Peyer's patch (tissue), 4 donors: ENCODE measurements around the gene HSD17B11. TPM values are rescaled to one million over a fixed set of nuclear protein-coding genes. Genes with fewer than 3 reads are reported as not detected.
"Not testable (repeated sequence)": the region's sequence is repeated elsewhere in the genome, so short reads cannot be mapped to it uniquely, and the experiment has no call there.

ENCODE experiments used
- DNase-seq, 3 donors: peaks; one replicate each; pipeline ENCODE4 v3.0.0-alpha.2; 2017 to 2019
- H3K27ac ChIP-seq, 4 donors: fragments of 200-600 bp; sonication (generic); one replicate each; pipeline ENCODE4 v1.5.1; 2016 to 2019
- H3K27me3 ChIP-seq, 2 donors: fragments of 200-600 bp; sonication (generic); one replicate each; pipeline ENCODE4 v1.5.1; 2019
- H3K36me3 ChIP-seq, 3 donors: fragments of 200-600 bp; sonication (generic); one replicate each; pipeline ENCODE4 v1.5.1; 2016 to 2019
- H3K4me1 ChIP-seq, 4 donors: fragments of 200-600 bp; sonication (generic); one replicate each; pipeline ENCODE4 v1.5.1; 2016 to 2019
- H3K4me3 ChIP-seq, 4 donors: fragments of 200-600 bp; sonication (generic); 1 replicate in 3 of 4; 2 replicates in 1 of 4; pipeline ENCODE4 v1.5.1; 2016 to 2019; ENCODE audit warnings: mild to moderate bottlenecking in 1 of 4
- H3K9me3 ChIP-seq, 4 donors: fragments of 200-600 bp; sonication (generic); one replicate each; pipeline ENCODE4 v1.5.1; 2016 to 2019; ENCODE audit warnings: mild to moderate bottlenecking in 1 of 4
- CTCF ChIP-seq, 6 experiments: fragments of 450-650 bp in 4 of 6; fragments of 200-600 bp in 2 of 6; sonication (generic) in 1 of 6; IDR thresholded peaks; one replicate each; pipeline ENCODE4 v1.5.1; 2017 to 2019; ENCODE audit warnings: antibody characterized with exemption in 6 of 6, mild to moderate bottlenecking in 3 of 6, moderate library complexity in 1 of 6
- POLR2A ChIP-seq, 2 donors: fragments of 450-650 bp; IDR thresholded peaks; one replicate each; pipeline ENCODE4 v1.5.1; 2017; ENCODE audit warnings: antibody characterized with exemption in 2 of 2, mild to moderate bottlenecking in 2 of 2, moderate library complexity in 2 of 2
- total RNA-seq, 4 donors: library from RNA; depleted of rRNA; stranded (reverse); fragments of >200 nt; gene quantifications; one replicate each; pipeline ENCODE4 v1.1.0, GENCODE V29; 2016

HSD17B11 gene
- total RNA-seq, 4 donors from 2014 or later, result 81.7 to 873 (median 330) TPM

DNA sequence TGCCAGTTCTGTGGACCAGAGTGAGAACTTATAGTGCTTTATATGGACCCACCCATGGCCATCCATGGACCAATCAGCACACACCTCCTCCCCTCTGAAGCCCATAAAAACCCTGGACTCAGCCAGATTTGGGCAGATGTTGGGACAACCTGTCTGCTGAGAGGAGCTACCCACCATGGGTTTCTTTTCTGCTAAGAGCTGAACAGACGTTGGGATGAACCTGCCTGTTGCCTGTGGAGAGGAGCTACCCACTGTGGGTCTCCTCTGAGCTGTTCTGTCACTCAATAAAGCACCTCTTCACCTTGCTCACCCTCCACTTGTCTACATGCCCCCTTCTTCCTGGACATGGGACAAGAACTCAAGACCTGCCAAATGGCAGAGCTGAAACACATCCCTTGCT is 9.0 kb upstream of the HSD17B11 start:
- H3K27ac ChIP-seq, result no peak overlapping the region
- no peak for TF ChIP-seq CTCF (IDR thresholded peaks at IDR 0.05)
- TF ChIP-seq POLR2A (IDR thresholded peaks at IDR 0.05), result no peak
- H3K9me3 ChIP-seq, result peaks cover 0 to 3% (median 0%) of the 10 kb centered on the region in 4 donors
- no peak for DNase-seq
- no peaks in the 10 kb centered on the region for H3K36me3 ChIP-seq
- no peaks in the 10 kb centered on the region for H3K4me1 ChIP-seq
- no peaks in the 10 kb centered on the region for H3K27me3 ChIP-seq
- H3K4me3 ChIP-seq, result no peak overlapping the region

DNA sequence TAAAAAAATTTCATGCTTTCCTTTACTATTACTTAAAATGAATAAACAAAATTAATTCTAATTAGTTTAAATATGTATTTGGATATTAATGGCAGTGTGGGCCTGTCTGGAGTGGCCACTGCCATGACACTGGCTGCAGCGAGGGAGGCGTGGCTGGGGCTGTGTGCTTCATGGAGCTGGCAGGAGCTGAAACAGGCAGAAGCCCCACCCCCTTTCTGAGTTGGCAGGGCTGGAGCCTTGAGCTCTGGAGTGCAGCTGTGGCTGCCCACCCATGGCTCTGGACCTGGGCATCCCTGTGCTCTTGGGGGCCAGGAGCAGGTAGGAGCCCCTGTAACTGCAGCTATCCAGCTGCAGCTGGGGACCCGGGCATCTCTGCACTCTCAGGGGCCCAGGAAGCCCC is 8.2 kb upstream of the HSD17B11 start:
- Histone ChIP-seq H3K4me1 (no peaks in the 10 kb centered on the region), H3K36me3 (no peaks in the 10 kb centered on the region), H3K9me3 (peaks cover 0 to 3% (median 0%) of the 10 kb centered on the region in 4 donors), H3K27me3 (no peaks in the 10 kb centered on the region), H3K4me3 (no peak overlapping the region), H3K27ac (no peak overlapping the region)
- TF ChIP-seq CTCF (IDR thresholded peaks at IDR 0.05) (no peak), POLR2A (IDR thresholded peaks at IDR 0.05) (no peak)
- DNase-seq, result no peak

- not testable (repeated sequence) for H3K9me3 ChIP-seq, H3K36me3 ChIP-seq, H3K27me3 ChIP-seq, H3K4me3 ChIP-seq, H3K27ac ChIP-seq, DNase-seq, H3K4me1 ChIP-seq
Observed at GRCh38 chr4:87395851-87396250, 4.9 kb upstream of the HSD17B11 start.

- not testable (repeated sequence) for H3K36me3 ChIP-seq, H3K27ac ChIP-seq, H3K9me3 ChIP-seq, H3K4me3 ChIP-seq, H3K4me1 ChIP-seq, H3K27me3 ChIP-seq, DNase-seq
Observed at GRCh38 chr4:87395073-87395472, 4.1 kb upstream of the HSD17B11 start.

DNA sequence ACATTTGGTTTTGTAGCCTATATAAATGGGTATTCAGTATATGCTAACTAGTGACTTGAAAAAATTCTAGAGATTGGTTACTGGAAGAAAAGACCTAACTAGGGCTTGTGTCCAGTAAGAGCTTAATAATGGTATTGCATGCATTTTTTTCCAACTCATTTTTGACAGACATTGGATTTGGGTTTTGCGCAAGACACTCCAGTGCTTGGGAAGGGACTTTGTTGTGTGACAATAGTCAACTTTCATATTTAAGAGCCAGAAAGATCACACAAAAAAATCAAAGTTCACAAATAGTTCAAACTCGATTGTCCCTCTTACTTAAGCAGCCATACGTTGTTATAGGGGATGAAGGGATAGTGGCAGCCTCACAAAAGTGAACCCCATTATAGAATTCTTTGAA is 1.2 kb upstream of the HSD17B11 start:
- Histone ChIP-seq H3K4me1 (peaks cover 0 to 6% (median 0%) of the 10 kb centered on the region in 4 donors), H3K27me3 (no peaks in the 10 kb centered on the region), H3K27ac (no peak overlapping the region), H3K9me3 (peaks cover 0 to 4% (median 0%) of the 10 kb centered on the region in 4 donors), H3K4me3 (no peak overlapping the region), H3K36me3 (no peaks in the 10 kb centered on the region)
- TF ChIP-seq POLR2A (IDR thresholded peaks at IDR 0.05), result no peak
- TF ChIP-seq CTCF (IDR thresholded peaks at IDR 0.05), result no peak
- DNase-seq, result no peak

- H3K4me3 ChIP-seq, result peak overlapping the region; percentile 53 to 70 (median 62)
- TF ChIP-seq POLR2A (IDR thresholded peaks at IDR 0.05), result no peak
- TF ChIP-seq CTCF (IDR thresholded peaks at IDR 0.05), result no peak
- peak overlapping the region; percentile 84 to 87 (median 84) for H3K27ac ChIP-seq
- no peaks in the 10 kb centered on the region for H3K36me3 ChIP-seq
- peak in 1 of 3 donors; percentile 31 for DNase-seq
- H3K4me1 ChIP-seq, result peaks cover 0 to 6% (median 0%) of the 10 kb centered on the region in 4 donors
- peaks cover 0 to 4% (median 0%) of the 10 kb centered on the region in 4 donors for H3K9me3 ChIP-seq
- H3K27me3 ChIP-seq, result no peaks in the 10 kb centered on the region
Observed at GRCh38 chr4:87391576-87392054, 627 bp upstream of the HSD17B11 start.

DNA sequence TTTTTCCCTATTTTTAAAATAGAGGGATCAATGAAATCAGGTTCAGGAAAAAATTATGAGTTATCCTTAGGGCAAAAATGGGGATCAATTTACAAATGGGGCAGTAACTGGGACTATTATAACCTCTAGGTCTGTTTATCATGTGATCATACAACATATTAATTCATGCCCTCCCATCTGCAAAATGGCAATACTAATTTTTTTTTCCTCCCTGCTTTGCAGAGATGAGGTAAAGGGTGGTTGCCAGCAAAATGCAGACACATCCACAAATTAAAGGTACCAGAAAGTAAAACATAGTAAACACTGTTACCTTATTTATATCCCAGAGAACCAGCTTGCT is 467 bp downstream of the HSD17B11 start:
- H3K36me3 ChIP-seq, result peaks cover 0 to 2% (median 0%) of the 10 kb centered on the region in 3 donors
- peaks cover 0 to 4% (median 0%) of the 10 kb centered on the region in 4 donors for H3K9me3 ChIP-seq
- no peaks in the 10 kb centered on the region for H3K27me3 ChIP-seq
- TF ChIP-seq POLR2A (IDR thresholded peaks at IDR 0.05), result no peak
- TF ChIP-seq CTCF (IDR thresholded peaks at IDR 0.05), result no peak
- H3K4me3 ChIP-seq, result peak overlapping the region; percentile 53 to 70 (median 62)
- H3K27ac ChIP-seq, result peak overlapping the region; percentile 84 to 87 (median 84)
- peaks cover 0 to 15% (median 0%) of the 10 kb centered on the region in 4 donors for H3K4me1 ChIP-seq
- DNase-seq, result no peak

DNA sequence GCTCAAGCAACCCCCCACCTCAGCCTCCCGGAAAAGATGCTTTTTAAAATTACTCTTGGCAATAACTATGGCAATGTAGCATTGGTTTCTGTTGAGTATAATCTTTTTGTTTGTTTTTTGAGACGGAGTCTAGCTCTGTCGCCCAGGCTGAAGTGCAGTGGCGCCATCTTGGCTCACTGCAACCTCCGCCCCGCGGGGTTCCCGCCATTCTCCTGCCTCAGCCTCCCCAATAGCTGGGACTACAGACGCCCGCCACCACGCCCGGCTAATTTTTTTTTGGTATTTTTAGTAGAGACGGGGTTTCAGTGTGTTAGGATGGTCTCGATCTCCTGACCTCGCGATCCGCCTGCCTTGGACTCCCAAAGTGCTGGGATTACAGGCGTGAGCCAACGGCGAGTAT is 933 bp downstream of the HSD17B11 start:
- H3K9me3 ChIP-seq, H3K36me3 ChIP-seq, H3K27me3 ChIP-seq: not testable (repeated sequence)
- Histone ChIP-seq H3K4me1 (peaks cover 0 to 20% (median 0%) of the 10 kb centered on the region in 4 donors), H3K4me3 (peak overlapping the region; percentile 53 to 70 (median 62)), H3K27ac (peak overlapping the region; percentile 84 to 87 (median 84))
- DNase-seq, result peak in 1 of 3 donors; percentile 55
